ENCODE data around the gene CD300LG. TPM values are rescaled to one million over a fixed set of nuclear protein-coding genes. Genes with fewer than 3 reads are reported as not detected.

The CD300LG gene
- total RNA-seq, 4 donors from 2014 or later, result 35.2 to 382 (median 96.5) TPM

GRCh38 chr17:43873091-43873490 is 26.1 kb downstream of the CD300LG start:
- TF ChIP-seq, protein P1, sequence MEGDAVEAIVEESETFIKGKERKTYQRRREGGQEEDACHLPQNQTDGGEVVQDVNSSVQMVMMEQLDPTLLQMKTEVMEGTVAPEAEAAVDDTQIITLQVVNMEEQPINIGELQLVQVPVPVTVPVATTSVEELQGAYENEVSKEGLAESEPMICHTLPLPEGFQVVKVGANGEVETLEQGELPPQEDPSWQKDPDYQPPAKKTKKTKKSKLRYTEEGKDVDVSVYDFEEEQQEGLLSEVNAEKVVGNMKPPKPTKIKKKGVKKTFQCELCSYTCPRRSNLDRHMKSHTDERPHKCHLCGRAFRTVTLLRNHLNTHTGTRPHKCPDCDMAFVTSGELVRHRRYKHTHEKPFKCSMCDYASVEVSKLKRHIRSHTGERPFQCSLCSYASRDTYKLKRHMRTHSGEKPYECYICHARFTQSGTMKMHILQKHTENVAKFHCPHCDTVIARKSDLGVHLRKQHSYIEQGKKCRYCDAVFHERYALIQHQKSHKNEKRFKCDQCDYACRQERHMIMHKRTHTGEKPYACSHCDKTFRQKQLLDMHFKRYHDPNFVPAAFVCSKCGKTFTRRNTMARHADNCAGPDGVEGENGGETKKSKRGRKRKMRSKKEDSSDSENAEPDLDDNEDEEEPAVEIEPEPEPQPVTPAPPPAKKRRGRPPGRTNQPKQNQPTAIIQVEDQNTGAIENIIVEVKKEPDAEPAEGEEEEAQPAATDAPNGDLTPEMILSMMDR (IDR thresholded peaks at IDR 0.05), result no peak
- no peak for DNase-seq (ENCODE audit: low spot score)
- no peak for ATAC-seq (ENCODE audit: low FRiP score)

DNA sequence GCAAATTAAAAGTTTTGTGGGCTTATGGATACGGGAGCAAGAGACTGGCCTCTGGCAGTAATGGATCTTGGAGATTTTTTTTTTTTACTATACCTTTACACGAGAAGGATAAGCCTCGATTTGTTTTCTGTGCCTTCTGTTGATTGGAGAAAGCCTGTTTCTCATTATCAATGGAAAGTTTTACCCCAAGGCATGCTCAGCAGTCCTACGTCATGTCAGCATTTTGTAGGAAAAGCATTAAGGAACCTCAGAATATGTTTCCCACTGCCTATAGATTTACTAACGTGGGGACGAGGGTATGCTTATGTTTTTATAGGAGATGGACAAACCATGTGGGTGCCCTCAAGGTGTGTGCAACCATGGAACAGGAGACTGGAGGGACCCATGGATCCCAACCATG is 26.8 kb downstream of the CD300LG start:
- no peak for ATAC-seq (ENCODE audit: low FRiP score)
- DNase-seq (ENCODE audit: low spot score), result no peak
- TF ChIP-seq, protein P1 (IDR thresholded peaks at IDR 0.05), result no peak

DNA sequence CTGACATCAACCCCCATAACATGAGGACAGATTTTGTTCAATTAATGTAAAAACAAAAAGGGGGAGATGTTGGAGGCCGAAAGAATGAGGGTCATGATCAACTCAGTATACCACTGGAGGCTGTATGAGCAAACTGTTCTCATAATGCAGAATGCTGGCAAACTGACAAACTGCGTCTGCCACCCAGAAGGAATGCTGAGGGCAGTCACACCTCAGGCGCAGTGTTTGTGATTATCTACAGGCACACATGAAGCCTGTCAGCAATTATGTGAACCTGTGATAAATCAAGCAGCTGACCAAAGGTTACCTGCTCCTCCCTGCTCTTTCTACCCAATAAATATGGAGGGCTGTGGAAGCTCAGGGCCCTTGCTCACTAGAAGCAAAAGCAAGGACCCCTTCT is 27.3 kb downstream of the CD300LG start:
- no peak for DNase-seq (ENCODE audit: low spot score)
- TF ChIP-seq, protein P1 (IDR thresholded peaks at IDR 0.05), result no peak
- no peak for ATAC-seq (ENCODE audit: low FRiP score)

GRCh38 chr17:43875476-43876147 is 28.6 kb downstream of the CD300LG start:
- TF ChIP-seq, protein P1 (IDR thresholded peaks at IDR 0.05), result no peak

DNA sequence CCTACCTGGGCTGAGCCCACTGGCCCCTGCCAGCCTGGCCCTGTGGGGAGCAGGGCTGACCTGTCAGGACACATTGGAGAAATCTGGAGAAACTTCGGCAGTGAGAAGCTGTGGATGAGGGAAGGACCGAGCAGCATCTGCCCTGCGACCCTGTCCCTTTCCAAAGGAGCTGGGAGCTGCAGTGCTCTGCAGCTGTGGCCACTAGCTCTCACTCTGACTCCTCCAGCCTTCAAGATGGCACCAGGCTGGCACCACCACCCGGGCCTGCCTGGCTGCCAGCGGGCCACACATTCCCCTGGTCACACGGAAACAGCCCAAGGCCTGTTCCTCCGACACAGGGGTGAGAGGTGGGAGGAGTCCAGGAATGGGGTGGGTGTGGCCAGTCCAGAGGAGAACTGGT is 30.1 kb downstream of the CD300LG start:
- TF ChIP-seq, protein P1 (IDR thresholded peaks at IDR 0.05), result no peak
- ATAC-seq (ENCODE audit: low FRiP score) (no peak), DNase-seq (ENCODE audit: low spot score) (no peak)

More at GRCh38 chr17:43875476-43876147, 28.6 kb downstream of the CD300LG start:
- ATAC-seq (ENCODE audit: low FRiP score), result no peak
- no peak for DNase-seq (ENCODE audit: low spot score)

DNA sequence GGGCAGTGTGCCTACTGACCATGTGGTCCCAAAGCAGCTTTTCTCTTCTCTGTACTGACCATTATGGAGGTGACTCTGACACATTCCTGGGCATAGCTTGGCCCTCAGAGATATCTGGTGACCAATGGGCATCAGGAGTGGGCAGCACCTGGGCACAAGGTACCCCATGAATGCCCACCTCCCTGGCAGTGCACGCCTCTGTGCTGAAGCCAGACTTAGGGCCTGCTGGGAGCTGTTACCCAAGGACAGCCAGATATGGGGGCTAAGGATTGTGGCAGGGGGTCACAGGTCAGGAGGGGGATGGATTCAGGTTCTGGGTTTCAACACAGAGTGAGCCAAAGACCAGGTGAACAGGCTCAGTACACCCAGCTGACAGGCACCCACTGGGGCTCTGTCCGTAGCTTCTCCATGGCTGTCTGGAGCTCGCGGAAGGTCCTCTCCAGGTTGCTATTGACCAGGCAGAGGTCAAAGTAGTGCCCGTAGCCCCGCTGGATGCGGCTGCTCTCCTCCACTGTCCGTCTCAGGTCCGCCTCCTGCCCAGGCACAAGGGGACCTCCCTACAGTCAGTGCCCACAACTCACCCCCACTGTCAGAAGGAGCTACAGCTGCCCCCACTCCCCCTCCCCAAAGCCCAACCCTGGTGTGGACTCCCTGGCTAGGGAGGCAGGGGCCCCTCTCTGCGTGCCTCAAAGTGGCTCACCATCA is 30.6 kb downstream of the CD300LG start:
- ATAC-seq (ENCODE audit: low FRiP score), result no peak
- no peak for DNase-seq (ENCODE audit: low spot score)
- TF ChIP-seq, protein P1 (IDR thresholded peaks at IDR 0.05), result no peak
